Activated naive CD8-positive, alpha-beta T cell (primary cell): Measurements from ENCODE around the gene HNRNPH3.
A peak's percentile ranks its signal among the peaks of the same experiment; 100 is the strongest.
"Not testable (repeated sequence)": the region's sequence is repeated elsewhere in the genome, so short reads cannot be mapped to it uniquely, and the experiment has no call there.

Source experiments
- H3K27ac Mint-ChIP-seq: one replicate; pipeline ENCODE4 v1.8.0; 2021; ENCODE audit warnings: mixed read lengths
- H3K27me3 Mint-ChIP-seq: one replicate; pipeline ENCODE4 v1.8.0; 2021; ENCODE audit warnings: mixed read lengths
- H3K36me3 Mint-ChIP-seq: one replicate; pipeline ENCODE4 v1.8.0; 2021; ENCODE audit warnings: mixed read lengths
- H3K4me1 Mint-ChIP-seq: one replicate; pipeline ENCODE4 v1.8.0; 2021; ENCODE audit warnings: low read depth, mixed read lengths
- H3K4me3 Mint-ChIP-seq: one replicate; pipeline ENCODE4 v1.8.0; 2021; ENCODE audit warnings: mild to moderate bottlenecking, mixed read lengths
- H3K9me3 Mint-ChIP-seq: one replicate; pipeline ENCODE4 v1.8.0; 2021; ENCODE audit warnings: low read depth, mixed read lengths

The HNRNPH3 gene

GRCh38 chr10:68318331-68319059 is 13.4 kb upstream of the HNRNPH3 start:
- Mint-ChIP-seq H3K36me3 (peaks cover 4% of the 10 kb centered on the region), H3K27ac (no peak overlapping the region), H3K9me3 (no peaks in the 10 kb centered on the region), H3K4me1 (peaks cover 12% of the 10 kb centered on the region), H3K27me3 (no peaks in the 10 kb centered on the region), H3K4me3 (no peak overlapping the region)

GRCh38 chr10:68324396-68324795 is 7.5 kb upstream of the HNRNPH3 start:
- not testable (repeated sequence) for H3K36me3 Mint-ChIP-seq, H3K27me3 Mint-ChIP-seq, H3K4me1 Mint-ChIP-seq, H3K4me3 Mint-ChIP-seq, H3K27ac Mint-ChIP-seq, H3K9me3 Mint-ChIP-seq

GRCh38 chr10:68327889-68328786 is 3.7 kb upstream of the HNRNPH3 start:
- Mint-ChIP-seq H3K27me3 (no peaks in the 10 kb centered on the region), H3K36me3 (peaks cover 6% of the 10 kb centered on the region), H3K9me3 (peaks cover 3% of the 10 kb centered on the region), H3K4me3 (peak overlapping the region; percentile 24), H3K27ac (no peak overlapping the region), H3K4me1 (peaks cover 29% of the 10 kb centered on the region)

GRCh38 chr10:68329506-68329861 is 2.4 kb upstream of the HNRNPH3 start:
- H3K36me3 Mint-ChIP-seq, result peaks cover 11% of the 10 kb centered on the region
- H3K4me1 Mint-ChIP-seq, result peaks cover 31% of the 10 kb centered on the region
- no peak overlapping the region for H3K4me3 Mint-ChIP-seq
- no peaks in the 10 kb centered on the region for H3K27me3 Mint-ChIP-seq
- peak overlapping the region; percentile 81 for H3K27ac Mint-ChIP-seq
- H3K9me3 Mint-ChIP-seq, result peaks cover 3% of the 10 kb centered on the region

- Mint-ChIP-seq H3K36me3 (peaks cover 15% of the 10 kb centered on the region), H3K27me3 (no peaks in the 10 kb centered on the region), H3K4me3 (peak overlapping the region; percentile 100), H3K4me1 (peaks cover 44% of the 10 kb centered on the region), H3K27ac (peak overlapping the region; percentile 100), H3K9me3 (peaks cover 3% of the 10 kb centered on the region)
Measured at GRCh38 chr10:68330852-68331454, 911 bp upstream of the HNRNPH3 start.

- H3K27ac Mint-ChIP-seq, result peak within 1 kb of the TSS; percentile 100
- H3K4me1 Mint-ChIP-seq, result peaks cover 59% of the 10 kb centered on the region
- peaks cover 3% of the 10 kb centered on the region for H3K9me3 Mint-ChIP-seq
- peaks cover 17% of the 10 kb centered on the region for H3K36me3 Mint-ChIP-seq
- no peaks in the 10 kb centered on the region for H3K27me3 Mint-ChIP-seq
- peak within 1 kb of the TSS; percentile 100 for H3K4me3 Mint-ChIP-seq
Measured at GRCh38 chr10:68332259-68333057, 594 bp downstream of the HNRNPH3 start, which contains the start of gene PBLD. TSS of gene PBLD (minus strand) at chr10:68332928. CDS start at chr10:68306844, 26,084 bp downstream.

GRCh38 chr10:68333058-68333395 is 1.2 kb downstream of the HNRNPH3 start:
- Mint-ChIP-seq H3K4me1 (peaks cover 65% of the 10 kb centered on the region), H3K4me3 (peak overlapping the region; percentile 100), H3K36me3 (peaks cover 19% of the 10 kb centered on the region), H3K27ac (peak overlapping the region; percentile 100), H3K27me3 (no peaks in the 10 kb centered on the region), H3K9me3 (peaks cover 3% of the 10 kb centered on the region)

GRCh38 chr10:68333440-68334431 is 1.9 kb downstream of the HNRNPH3 start:
- Mint-ChIP-seq H3K4me1 (peaks cover 63% of the 10 kb centered on the region), H3K27ac (peak overlapping the region; percentile 100), H3K9me3 (peaks cover 3% of the 10 kb centered on the region), H3K27me3 (no peaks in the 10 kb centered on the region), H3K36me3 (peaks cover 19% of the 10 kb centered on the region), H3K4me3 (peak overlapping the region; percentile 100)

GRCh38 chr10:68334672-68335467 is 3.0 kb downstream of the HNRNPH3 start:
- peaks cover 3% of the 10 kb centered on the region for H3K9me3 Mint-ChIP-seq
- no peaks in the 10 kb centered on the region for H3K27me3 Mint-ChIP-seq
- peak overlapping the region; percentile 100 for H3K4me3 Mint-ChIP-seq
- peaks cover 19% of the 10 kb centered on the region for H3K36me3 Mint-ChIP-seq
- peaks cover 65% of the 10 kb centered on the region for H3K4me1 Mint-ChIP-seq
- peak overlapping the region; percentile 100 for H3K27ac Mint-ChIP-seq

- H3K4me3 Mint-ChIP-seq, result peak overlapping the region; percentile 100
- H3K27me3 Mint-ChIP-seq, result no peaks in the 10 kb centered on the region
- H3K9me3 Mint-ChIP-seq, result no peaks in the 10 kb centered on the region
- H3K4me1 Mint-ChIP-seq, result peaks cover 54% of the 10 kb centered on the region
- H3K36me3 Mint-ChIP-seq, result peaks cover 19% of the 10 kb centered on the region
- peak overlapping the region; percentile 88 for H3K27ac Mint-ChIP-seq
Measured at GRCh38 chr10:68336754-68337351, 5.0 kb downstream of the HNRNPH3 start.

- H3K36me3 Mint-ChIP-seq, result peaks cover 11% of the 10 kb centered on the region
Measured at GRCh38 chr10:68340358-68341080, 8.7 kb downstream of the HNRNPH3 start.

GRCh38 chr10:68342909-68343516 is 11.1 kb downstream of the HNRNPH3 start:
- peaks cover 4% of the 10 kb centered on the region for H3K36me3 Mint-ChIP-seq
- H3K4me1 Mint-ChIP-seq, result peaks cover 29% of the 10 kb centered on the region
- no peaks in the 10 kb centered on the region for H3K9me3 Mint-ChIP-seq
- peak overlapping the region; percentile 75 for H3K27ac Mint-ChIP-seq
- H3K4me3 Mint-ChIP-seq, result no peak overlapping the region
- H3K27me3 Mint-ChIP-seq, result no peaks in the 10 kb centered on the region

More at GRCh38 chr10:68340358-68341080, 8.7 kb downstream of the HNRNPH3 start:
- peaks cover 51% of the 10 kb centered on the region for H3K4me1 Mint-ChIP-seq
- H3K9me3 Mint-ChIP-seq, result no peaks in the 10 kb centered on the region
- H3K4me3 Mint-ChIP-seq, result no peak overlapping the region
- no peaks in the 10 kb centered on the region for H3K27me3 Mint-ChIP-seq
- H3K27ac Mint-ChIP-seq, result peak overlapping the region; percentile 61
